Measurements from ENCODE around the gene ZNF524.

ZNF524 gene

GRCh38 chr19:55638864-55639359, 38.8 kb downstream of the ZNF524 start:
- FAIRE-seq = peak; percentile 51
- no peak for DNase-seq (ENCODE audit: insufficient read length, low spot score)

GRCh38 chr19:55640043-55640576, 40.0 kb downstream of the ZNF524 start:
- FAIRE-seq (peak; percentile 58), DNase-seq (ENCODE audit: insufficient read length, low spot score) (no peak)

More at GRCh38 chr19:55638864-55639359, 38.8 kb downstream of the ZNF524 start:
- no peak for TF ChIP-seq PAX5 (IDR thresholded peaks at IDR 0.05; ENCODE audit: insufficient read depth, low read length, severe bottlenecking)
- peak; percentile 31; the same call in 1 of the 2 replicates for TF ChIP-seq POLR2A (IDR thresholded peaks at IDR 0.05; ENCODE audit: low read depth, low read length)
- TF ChIP-seq TAF1 (IDR thresholded peaks at IDR 0.05; ENCODE audit: low read depth, low read length) = peak; percentile 45; the same call in 1 of the 2 replicates

GRCh38 chr19:55640577-55641425, 40.7 kb downstream of the ZNF524 start, which contains the start of gene ZNF580:
TSS of gene ZNF580 (plus strand) at chr19:55641002. CDS start at chr19:55642509, 1,507 bp downstream.
- FAIRE-seq = peak; percentile 95
- TF ChIP-seq TAF1 (IDR thresholded peaks at IDR 0.05; ENCODE audit: low read depth, low read length) (peak; percentile 27; the same call in 1 of the 2 replicates), SPI1 (IDR thresholded peaks at IDR 0.05; ENCODE audit: low read depth, low read length) (no peak), POLR2AphosphoS5 (IDR thresholded peaks at IDR 0.05; ENCODE audit: low read depth, low read length) (no peak), POU2F2 (IDR thresholded peaks at IDR 0.05; ENCODE audit: low read depth, low read length) (no peak), PAX5 (IDR thresholded peaks at IDR 0.05; ENCODE audit: insufficient read depth, low read length, severe bottlenecking) (peak; percentile 29)
- peak; percentile 64 for DNase-seq (ENCODE audit: insufficient read length, low spot score)

More at GRCh38 chr19:55640043-55640576, 40.0 kb downstream of the ZNF524 start:
- TF ChIP-seq POLR2A (IDR thresholded peaks at IDR 0.05; ENCODE audit: low read depth, low read length) (no peak), POU2F2 (IDR thresholded peaks at IDR 0.05; ENCODE audit: low read depth, low read length) (0 out of 2 replicates have a peak, but pooled peaks have one; percentile 7), PAX5 (IDR thresholded peaks at IDR 0.05; ENCODE audit: insufficient read depth, low read length, severe bottlenecking) (no peak), SPI1 (IDR thresholded peaks at IDR 0.05; ENCODE audit: low read depth, low read length) (no peak), TAF1 (IDR thresholded peaks at IDR 0.05; ENCODE audit: low read depth, low read length) (no peak), POLR2AphosphoS5 (IDR thresholded peaks at IDR 0.05; ENCODE audit: low read depth, low read length) (0 out of 2 replicates have a peak, but pooled peaks have one; percentile 35)

- no peak for DNase-seq (ENCODE audit: insufficient read length, low spot score)
- TF ChIP-seq TAF1 (IDR thresholded peaks at IDR 0.05; ENCODE audit: low read depth, low read length) = no peak
- TF ChIP-seq SPI1 (IDR thresholded peaks at IDR 0.05; ENCODE audit: low read depth, low read length) = peak; percentile 51
- no peak for TF ChIP-seq POLR2AphosphoS5 (IDR thresholded peaks at IDR 0.05; ENCODE audit: low read depth, low read length)
- FAIRE-seq = peak; percentile 51
Measured at GRCh38 chr19:55641426-55642152, 41.5 kb downstream of the ZNF524 start.

- FAIRE-seq (peak; percentile 71), DNase-seq (ENCODE audit: insufficient read length, low spot score) (no peak)
Measured at GRCh38 chr19:55642153-55643002, 42.3 kb downstream of the ZNF524 start.

GRCh38 chr19:55643003-55643886, 43.2 kb downstream of the ZNF524 start, which contains the start of gene ZNF581:
TSS of gene ZNF581 (plus strand) at chr19:55643649. CDS start at chr19:55644572, 923 bp downstream.
- no peak; the same call in 1 of the 2 replicates for TF ChIP-seq TAF1 (IDR thresholded peaks at IDR 0.05; ENCODE audit: low read depth, low read length)
- TF ChIP-seq POU2F2 (IDR thresholded peaks at IDR 0.05; ENCODE audit: low read depth, low read length) = peak; percentile 54; the same call in 1 of the 2 replicates
- TF ChIP-seq PAX5 (IDR thresholded peaks at IDR 0.05; ENCODE audit: insufficient read depth, low read length, severe bottlenecking) = peak; percentile 42
- peak; percentile 4; the same call in 1 of the 2 replicates for TF ChIP-seq SPI1 (IDR thresholded peaks at IDR 0.05; ENCODE audit: low read depth, low read length)
- 0 out of 2 replicates have a peak, but pooled peaks have one; percentile 29 for TF ChIP-seq POLR2A (IDR thresholded peaks at IDR 0.05; ENCODE audit: low read depth, low read length)
- peak; percentile 69 for TF ChIP-seq POLR2AphosphoS5 (IDR thresholded peaks at IDR 0.05; ENCODE audit: low read depth, low read length)
- DNase-seq (ENCODE audit: insufficient read length, low spot score) (peak; percentile 83), FAIRE-seq (peak; percentile 92)

More at GRCh38 chr19:55642153-55643002, 42.3 kb downstream of the ZNF524 start:
- TF ChIP-seq PAX5 (IDR thresholded peaks at IDR 0.05; ENCODE audit: insufficient read depth, low read length, severe bottlenecking) (no peak), SPI1 (IDR thresholded peaks at IDR 0.05; ENCODE audit: low read depth, low read length) (no peak), TAF1 (IDR thresholded peaks at IDR 0.05; ENCODE audit: low read depth, low read length) (no peak; the same call in 1 of the 2 replicates), POLR2AphosphoS5 (IDR thresholded peaks at IDR 0.05; ENCODE audit: low read depth, low read length) (no peak), POLR2A (IDR thresholded peaks at IDR 0.05; ENCODE audit: low read depth, low read length) (no peak), POU2F2 (IDR thresholded peaks at IDR 0.05; ENCODE audit: low read depth, low read length) (no peak)

GRCh38 chr19:55643887-55644176, 43.7 kb downstream of the ZNF524 start:
- no peak for DNase-seq (ENCODE audit: insufficient read length, low spot score)
- FAIRE-seq = no peak
- TF ChIP-seq POLR2A (IDR thresholded peaks at IDR 0.05; ENCODE audit: low read depth, low read length) (no peak), POU2F2 (IDR thresholded peaks at IDR 0.05; ENCODE audit: low read depth, low read length) (no peak), POLR2AphosphoS5 (IDR thresholded peaks at IDR 0.05; ENCODE audit: low read depth, low read length) (no peak; the same call in 1 of the 2 replicates), SPI1 (IDR thresholded peaks at IDR 0.05; ENCODE audit: low read depth, low read length) (no peak), PAX5 (IDR thresholded peaks at IDR 0.05; ENCODE audit: insufficient read depth, low read length, severe bottlenecking) (no peak), TAF1 (IDR thresholded peaks at IDR 0.05; ENCODE audit: low read depth, low read length) (no peak)
